Karpas-422 (cell line): ENCODE measurements around the gene IL1R1. TPM values are rescaled to one million over a fixed set of nuclear protein-coding genes. Genes with fewer than 3 reads are reported as not detected.

Source experiments
- DNase-seq: peaks from one replicate; pipeline ENCODE4 v3.0.0-alpha.2; 2015
- H2AFZ ChIP-seq: fragments of 200-600 bp; sonication (generic); 2 replicates; pipeline ENCODE4 v1.6.1; 2014; ENCODE audit warnings: antibody characterized with exemption, low read length, mixed read lengths
- H3K27ac ChIP-seq: fragments of 200-600 bp; sonication (generic); 2 replicates; pipeline ENCODE4 v1.5.1; 2014; ENCODE audit warnings: mild to moderate bottlenecking, low read length, moderate library complexity
- H3K27me3 ChIP-seq: fragments of 200-600 bp; sonication (generic); 2 replicates; pipeline ENCODE4 v1.6.1; 2014; ENCODE audit warnings: low read length, mixed read lengths
- H3K36me3 ChIP-seq: fragments of 200-600 bp; sonication (generic); 2 replicates; pipeline ENCODE4 v1.6.1; 2014; ENCODE audit warnings: low read length, mixed read lengths; ENCODE audit not compliant: insufficient read depth
- H3K4me1 ChIP-seq: fragments of 200-600 bp; sonication (generic); 2 replicates; pipeline ENCODE4 v1.6.1; 2014; ENCODE audit warnings: mild to moderate bottlenecking, low read length, mixed read lengths
- H3K4me2 ChIP-seq: fragments of 200-600 bp; sonication (generic); 2 replicates; pipeline ENCODE4 v1.6.1; 2014; ENCODE audit warnings: low read length, low read depth, mild to moderate bottlenecking; ENCODE audit not compliant: poor library complexity, severe bottlenecking
- H3K4me3 ChIP-seq: fragments of 200-600 bp; sonication (generic); 2 replicates; pipeline ENCODE4 v1.5.1; 2014; ENCODE audit warnings: mild to moderate bottlenecking, antibody characterized with exemption, low read length, mixed read lengths
- H3K79me2 ChIP-seq: fragments of 200-600 bp; sonication (generic); 2 replicates; pipeline ENCODE4 v1.6.1; 2014; ENCODE audit warnings: mild to moderate bottlenecking, low read length, mixed read lengths
- H3K9ac ChIP-seq: fragments of 200-600 bp; sonication (generic); 2 replicates; pipeline ENCODE4 v1.6.0; 2014; ENCODE audit warnings: low read length
- H3K9me2 ChIP-seq: fragments of 200-600 bp; sonication (generic), shearing (Covaris generic); replicated peaks from 2 replicates; pipeline ENCODE4 v1.6.0; 2014; ENCODE audit warnings: mild to moderate bottlenecking, low read length, moderate library complexity; ENCODE audit not compliant: insufficient read depth
- H3K9me3 ChIP-seq: fragments of 300-700, 200-600 bp; sonication (generic); 2 replicates; pipeline ENCODE4 v1.6.1; 2014; ENCODE audit warnings: low read length, mixed read lengths
- H4K20me1 ChIP-seq: fragments of 200-600 bp; sonication (generic); 2 replicates; pipeline ENCODE4 v1.6.1; 2014; ENCODE audit warnings: mild to moderate bottlenecking, antibody characterized with exemption, low read length, low read depth; ENCODE audit not compliant: insufficient read depth
- total RNA-seq: library from RNA; depleted of rRNA; stranded (reverse); fragments of >200 nt; shearing (Covaris generic); gene quantifications from 2 replicates; pipeline ENCODE4 v1.2.3, GENCODE V29; 2014; ENCODE audit warnings: low replicate concordance

The IL1R1 gene
- total RNA-seq, 1 experiment from 2014 or later: not detected

GRCh38 chr2:102145934-102146333 lies 3.4 kb downstream of the IL1R1 start:
- DNase-seq: no peak

GRCh38 chr2:102147935-102148334 lies 5.4 kb downstream of the IL1R1 start:
- Histone ChIP-seq H3K9ac (no peak overlapping the region), H3K4me2 (no peak overlapping the region), H3K27ac (no peak overlapping the region), H3K79me2 (no peaks in the 10 kb centered on the region), H3K36me3 (no peaks in the 10 kb centered on the region; the same call in 1 of the 2 replicates), H3K9me3 (peaks cover 17% of the 10 kb centered on the region), H3K9me2 (no peaks in the 10 kb centered on the region), H3K4me3 (no peak overlapping the region), H3K4me1 (no peaks in the 10 kb centered on the region), H3K27me3 (0 out of 2 replicates have a peak, but pooled peaks cover 2% of the 10 kb centered on the region), H2AFZ (no peak overlapping the region), H4K20me1 (no peaks in the 10 kb centered on the region)
- no peak for DNase-seq

More at GRCh38 chr2:102145934-102146333, 3.4 kb downstream of the IL1R1 start:
- H4K20me1 ChIP-seq: no peaks in the 10 kb centered on the region
- peaks cover 17% of the 10 kb centered on the region for H3K9me3 ChIP-seq
- H3K4me1 ChIP-seq: no peaks in the 10 kb centered on the region
- H3K79me2 ChIP-seq: no peaks in the 10 kb centered on the region
- H3K4me3 ChIP-seq: no peak overlapping the region
- H3K27ac ChIP-seq: no peak overlapping the region
- H3K4me2 ChIP-seq: no peak overlapping the region
- no peaks in the 10 kb centered on the region for H3K9me2 ChIP-seq
- H3K9ac ChIP-seq: no peak overlapping the region
- no peak overlapping the region for H2AFZ ChIP-seq
- no peaks in the 10 kb centered on the region for H3K36me3 ChIP-seq
- 0 out of 2 replicates have a peak, but pooled peaks cover 2% of the 10 kb centered on the region for H3K27me3 ChIP-seq

DNA sequence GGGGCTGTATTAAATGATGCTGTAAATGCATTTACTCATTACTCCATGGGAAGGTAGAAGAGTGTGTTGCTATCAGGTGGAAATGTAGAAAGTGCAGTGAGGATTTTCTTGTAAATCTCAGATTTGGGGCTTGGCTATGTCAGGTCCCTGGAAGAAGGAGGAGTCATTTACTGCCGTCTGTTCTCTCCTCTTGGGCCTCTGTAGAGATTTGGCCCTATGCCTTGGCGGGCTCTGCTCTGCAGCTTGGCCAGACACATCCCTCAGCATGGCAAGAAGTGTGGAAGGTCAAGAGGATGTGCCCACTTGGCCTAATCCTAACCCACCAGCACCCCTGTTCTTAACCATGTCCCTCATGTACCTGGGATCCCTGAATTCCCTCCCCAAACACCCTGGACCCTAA lies 6.7 kb downstream of the IL1R1 start:
- Histone ChIP-seq H3K9ac (no peak overlapping the region), H3K4me2 (no peak overlapping the region), H3K27me3 (0 out of 2 replicates have a peak, but pooled peaks cover 2% of the 10 kb centered on the region), H4K20me1 (no peaks in the 10 kb centered on the region), H3K4me3 (no peak overlapping the region), H3K9me2 (no peaks in the 10 kb centered on the region), H3K79me2 (no peaks in the 10 kb centered on the region), H2AFZ (no peak overlapping the region), H3K4me1 (no peaks in the 10 kb centered on the region), H3K9me3 (peaks cover 13% of the 10 kb centered on the region), H3K27ac (no peak overlapping the region), H3K36me3 (no peaks in the 10 kb centered on the region; the same call in 1 of the 2 replicates)
- no peak for DNase-seq

- no peak overlapping the region for H3K27ac ChIP-seq
- H3K79me2 ChIP-seq: no peaks in the 10 kb centered on the region
- H4K20me1 ChIP-seq: no peaks in the 10 kb centered on the region
- no peak for DNase-seq
- no peaks in the 10 kb centered on the region for H3K4me1 ChIP-seq
- H3K36me3 ChIP-seq: no peaks in the 10 kb centered on the region; the same call in 1 of the 2 replicates
- peaks cover 11% of the 10 kb centered on the region for H3K9me3 ChIP-seq
- H3K9ac ChIP-seq: no peak overlapping the region
- no peak overlapping the region for H3K4me3 ChIP-seq
- H2AFZ ChIP-seq: no peak overlapping the region
- H3K4me2 ChIP-seq: no peak overlapping the region
- H3K9me2 ChIP-seq: no peaks in the 10 kb centered on the region
- 0 out of 2 replicates have a peak, but pooled peaks cover 2% of the 10 kb centered on the region for H3K27me3 ChIP-seq
Measured at GRCh38 chr2:102149644-102150455, 7.3 kb downstream of the IL1R1 start.

DNA sequence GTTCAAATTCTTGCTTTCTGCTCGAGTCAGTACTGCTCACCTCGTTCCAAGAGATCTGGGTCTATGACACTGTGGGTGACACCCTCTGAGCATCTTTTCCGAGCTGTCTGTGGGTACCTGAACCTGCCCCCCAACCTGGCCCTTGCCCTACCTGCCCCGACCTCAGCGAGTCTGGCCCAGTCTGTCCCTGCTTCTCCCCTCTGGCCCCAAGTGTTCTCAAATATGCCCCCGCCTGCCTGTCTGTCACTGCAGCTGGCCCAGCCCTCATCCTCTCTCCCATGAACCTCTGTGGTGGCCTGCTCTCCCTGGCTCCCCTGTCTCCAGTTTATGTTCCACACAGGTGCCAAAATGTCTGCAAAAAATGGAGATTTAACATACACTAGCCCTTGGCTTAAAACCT lies 11.8 kb downstream of the IL1R1 start:
- H3K9ac ChIP-seq: no peak overlapping the region

GRCh38 chr2:102154946-102155702 lies 12.6 kb downstream of the IL1R1 start:
- H4K20me1 ChIP-seq: no peaks in the 10 kb centered on the region
- no peak overlapping the region for H3K4me2 ChIP-seq
- no peaks in the 10 kb centered on the region for H3K79me2 ChIP-seq
- no peaks in the 10 kb centered on the region; the same call in 1 of the 2 replicates for H3K36me3 ChIP-seq
- no peaks in the 10 kb centered on the region for H3K27me3 ChIP-seq
- no peak overlapping the region for H2AFZ ChIP-seq
- DNase-seq: no peak
- no peaks in the 10 kb centered on the region for H3K9me2 ChIP-seq
- H3K9me3 ChIP-seq: no peaks in the 10 kb centered on the region
- H3K9ac ChIP-seq: no peak overlapping the region
- H3K4me3 ChIP-seq: no peak overlapping the region
- no peaks in the 10 kb centered on the region for H3K4me1 ChIP-seq
- H3K27ac ChIP-seq: no peak overlapping the region

More for the DNA sequence above, 11.8 kb downstream of the IL1R1 start:
- Histone ChIP-seq H3K36me3 (no peaks in the 10 kb centered on the region; the same call in 1 of the 2 replicates), H2AFZ (no peak overlapping the region), H4K20me1 (no peaks in the 10 kb centered on the region), H3K27ac (no peak overlapping the region), H3K27me3 (no peaks in the 10 kb centered on the region), H3K4me3 (no peak overlapping the region), H3K9me3 (no peaks in the 10 kb centered on the region), H3K4me2 (no peak overlapping the region), H3K4me1 (no peaks in the 10 kb centered on the region), H3K79me2 (no peaks in the 10 kb centered on the region), H3K9me2 (no peaks in the 10 kb centered on the region)
- DNase-seq: no peak

DNA sequence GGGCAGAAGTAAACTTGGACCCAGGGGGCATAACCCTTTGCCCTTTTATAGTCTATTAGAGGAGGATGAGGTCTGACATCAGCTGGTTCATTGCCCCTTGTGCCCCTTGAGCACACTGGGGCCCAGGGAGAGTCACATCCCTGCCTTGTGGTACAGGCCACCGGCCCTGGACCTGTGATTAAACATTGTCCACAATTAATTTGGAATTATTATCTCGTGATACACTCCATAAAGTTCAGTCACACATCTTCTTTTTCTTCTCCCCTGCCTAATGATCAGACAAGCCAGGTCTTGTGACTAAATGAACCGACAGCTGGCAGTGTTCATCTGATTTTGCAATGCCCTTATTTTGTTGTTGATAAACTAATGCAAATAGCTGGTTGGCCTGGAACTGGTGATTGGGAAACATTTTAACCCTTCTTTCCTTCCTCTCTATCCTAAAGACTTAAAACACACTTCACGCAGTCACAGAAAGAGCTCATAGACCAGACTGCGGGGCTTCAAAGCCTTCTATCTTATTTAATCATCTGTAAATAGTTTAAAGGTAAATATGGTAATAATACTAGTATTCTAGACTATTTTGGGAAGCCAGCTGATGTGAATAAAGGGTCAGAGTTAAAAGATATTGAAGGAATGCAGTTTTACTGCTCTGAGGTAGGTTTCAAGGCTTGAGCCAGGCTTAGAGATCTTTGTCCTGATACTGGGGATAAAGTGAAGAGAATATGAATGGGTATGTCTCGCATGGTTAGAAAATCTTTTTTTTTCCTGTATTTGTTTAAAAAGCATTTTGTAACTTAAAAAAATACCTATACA lies 13.4 kb downstream of the IL1R1 start:
- Histone ChIP-seq H3K4me2 (no peak overlapping the region), H3K27me3 (no peaks in the 10 kb centered on the region), H3K4me1 (no peaks in the 10 kb centered on the region), H3K4me3 (no peak overlapping the region), H3K27ac (no peak overlapping the region), H3K9me3 (no peaks in the 10 kb centered on the region), H3K9ac (no peak overlapping the region), H2AFZ (no peak overlapping the region), H4K20me1 (no peaks in the 10 kb centered on the region), H3K36me3 (no peaks in the 10 kb centered on the region; the same call in 1 of the 2 replicates), H3K79me2 (no peaks in the 10 kb centered on the region), H3K9me2 (no peaks in the 10 kb centered on the region)
- DNase-seq: no peak
